Fibroblast of the aortic adventitia (primary cell): ENCODE data around the gene OVCA2. TPM values are rescaled to one million over a fixed set of nuclear protein-coding genes. Genes with fewer than 3 reads are reported as not detected.

ENCODE experiments used
- DNase-seq: peaks from one replicate; pipeline ENCODE4 v3.0.0-alpha.2; 2010; ENCODE audit warnings: low read depth
- H3K4me3 ChIP-seq: 2 replicates; pipeline ENCODE4 v1.5.1; 2011; ENCODE audit warnings: low read depth, mild to moderate bottlenecking, control low read depth, low read length, moderate library complexity
- CTCF ChIP-seq: IDR thresholded peaks from 2 replicates; pipeline ENCODE4 v1.5.1; 2011; ENCODE audit warnings: mild to moderate bottlenecking, low read length, control low read depth, inconsistent platforms; ENCODE audit not compliant: insufficient read depth
- total RNA-seq: library from RNA; depleted of rRNA; stranded (reverse); fragments of >200 nt; gene quantifications from 2 replicates; pipeline ENCODE4 v1.2.3, GENCODE V29; 2012; ENCODE audit warnings: low replicate concordance

Gene OVCA2
- total RNA-seq, 1 donor, result 38.8 TPM

- no peak overlapping the region for H3K4me3 ChIP-seq
- no peak for TF ChIP-seq CTCF
- DNase-seq, result peak; percentile 73
Observed at GRCh38 chr17:2067608-2068024, 25.8 kb downstream of the OVCA2 start.

GRCh38 chr17:2068031-2068518, 26.3 kb downstream of the OVCA2 start:
- no peak overlapping the region for H3K4me3 ChIP-seq
- peak; percentile 36 for TF ChIP-seq CTCF
- peak; percentile 87 for DNase-seq

GRCh38 chr17:2068519-2069051, 26.8 kb downstream of the OVCA2 start:
- DNase-seq, result no peak
- no peak overlapping the region for H3K4me3 ChIP-seq
- no peak for TF ChIP-seq CTCF

- TF ChIP-seq CTCF, result no peak
- no peak for DNase-seq
- H3K4me3 ChIP-seq, result no peak overlapping the region
Observed at GRCh38 chr17:2070241-2071023, 28.6 kb downstream of the OVCA2 start.

- no peak for TF ChIP-seq CTCF
- DNase-seq, result no peak
- no peak overlapping the region for H3K4me3 ChIP-seq
Observed at GRCh38 chr17:2071024-2071385, 29.2 kb downstream of the OVCA2 start.

- no peak overlapping the region for H3K4me3 ChIP-seq
Observed at GRCh38 chr17:2071455-2072281, 29.8 kb downstream of the OVCA2 start.

More at GRCh38 chr17:2071455-2072281, 29.8 kb downstream of the OVCA2 start:
- no peak for DNase-seq
- no peak for TF ChIP-seq CTCF
